ENCODE data around the gene PREPL.

PREPL gene

GRCh38 chr2:44362207-44363015, 1.1 kb upstream of the PREPL start:
- in situ Hi-C loops (cut with MboI; ENCODE audit: low pct_unique_long_range_greater_than_20kb, low sequenced_read_pairs, unreplicated experiment) = no loop called here
- DNase-seq (ENCODE audit: low spot score) = peak; percentile 24
- TF ChIP-seq CTCF (IDR thresholded peaks at IDR 0.05; ENCODE audit: extremely low read depth, insufficient read depth, missing control alignments) = no peak

- DNase-seq (ENCODE audit: low spot score) = no peak
- in situ Hi-C loops (cut with MboI; ENCODE audit: low pct_unique_long_range_greater_than_20kb, low sequenced_read_pairs, unreplicated experiment) = no loop called here
- no peak for TF ChIP-seq CTCF (IDR thresholded peaks at IDR 0.05; ENCODE audit: extremely low read depth, insufficient read depth, missing control alignments)
Observed at GRCh38 chr2:44360749-44361329, 455 bp downstream of the PREPL start.

GRCh38 chr2:44358503-44358902, 2.8 kb downstream of the PREPL start:
- DNase-seq (ENCODE audit: low spot score) = peak; percentile 33
- in situ Hi-C loops (cut with MboI; ENCODE audit: low pct_unique_long_range_greater_than_20kb, low sequenced_read_pairs, unreplicated experiment) = no loop called here

GRCh38 chr2:44354761-44355160, 6.5 kb downstream of the PREPL start:
- no peak for TF ChIP-seq CTCF (IDR thresholded peaks at IDR 0.05; ENCODE audit: extremely low read depth, insufficient read depth, missing control alignments)
- DNase-seq (ENCODE audit: low spot score) = no peak
- in situ Hi-C loops (cut with MboI; ENCODE audit: low pct_unique_long_range_greater_than_20kb, low sequenced_read_pairs, unreplicated experiment) = no loop called here

More at GRCh38 chr2:44358503-44358902, 2.8 kb downstream of the PREPL start:
- no peak for TF ChIP-seq CTCF (IDR thresholded peaks at IDR 0.05; ENCODE audit: extremely low read depth, insufficient read depth, missing control alignments)

GRCh38 chr2:44352510-44352909, 8.8 kb downstream of the PREPL start:
- no peak for TF ChIP-seq CTCF (IDR thresholded peaks at IDR 0.05; ENCODE audit: extremely low read depth, insufficient read depth, missing control alignments)
- DNase-seq (ENCODE audit: low spot score) = no peak
- in situ Hi-C loops (cut with MboI; ENCODE audit: low pct_unique_long_range_greater_than_20kb, low sequenced_read_pairs, unreplicated experiment) = no loop called here

GRCh38 chr2:44351676-44352075, 9.6 kb downstream of the PREPL start:
- no peak for DNase-seq (ENCODE audit: low spot score)
- in situ Hi-C loops (cut with MboI; ENCODE audit: low pct_unique_long_range_greater_than_20kb, low sequenced_read_pairs, unreplicated experiment) = no loop called here
- no peak for TF ChIP-seq CTCF (IDR thresholded peaks at IDR 0.05; ENCODE audit: extremely low read depth, insufficient read depth, missing control alignments)

Data from GM13977 (cell line).